ENCODE measurements around the gene KCNJ10. TPM values are rescaled to one million over a fixed set of nuclear protein-coding genes. Genes with fewer than 3 reads are reported as not detected.

The KCNJ10 gene
- total RNA-seq, 1 experiment from 2014 or later, result 0.08 TPM

DNA sequence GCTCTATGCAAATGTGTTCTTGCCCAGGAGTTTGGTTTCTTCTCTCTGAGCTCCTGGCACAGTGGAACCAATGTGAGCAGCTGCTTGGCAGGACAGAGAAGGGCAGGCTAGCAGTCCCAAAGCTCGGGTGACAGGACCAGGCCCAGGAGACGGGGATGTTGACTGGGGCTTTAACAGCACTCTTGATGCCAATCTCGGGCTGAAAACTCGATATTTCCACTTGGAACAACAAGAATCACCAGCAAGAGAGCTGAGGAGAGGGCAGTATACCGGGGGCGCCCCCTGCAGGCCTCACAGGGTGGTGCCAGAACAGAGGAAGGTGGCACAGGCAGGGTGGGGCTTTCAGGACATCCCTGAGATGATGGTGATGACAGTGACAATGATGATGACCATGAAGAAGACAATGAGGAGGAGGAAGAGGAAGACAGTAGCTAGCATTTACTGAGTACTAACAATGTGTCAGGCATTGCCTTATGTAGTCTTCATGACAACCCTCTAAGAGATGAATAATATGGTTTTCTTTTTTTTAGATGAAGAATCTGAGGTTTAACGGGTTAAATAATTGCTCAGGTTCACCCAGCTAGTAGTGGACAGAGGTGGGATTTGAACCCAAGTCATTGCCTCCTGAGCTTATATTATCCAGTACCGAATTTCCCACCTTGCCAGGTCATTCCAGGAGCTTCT is 8.7 kb upstream of the KCNJ10 start:
- H3K9me3 ChIP-seq (ENCODE audit: control insufficient read depth, insufficient read depth, low read depth, low read length), result no peaks in the 10 kb centered on the region
- no peak for DNase-seq (ENCODE audit: low read depth, low spot score)
- in situ Hi-C loops (cut with HindIII; ENCODE audit: low pct_unique_long_range_greater_than_20kb, low sequenced_read_pairs) (no loop called here), intact Hi-C loops (cut with micrococcal nuclease; ENCODE audit: unreplicated experiment) (no loop called here)
- no peak for TF ChIP-seq SIN3A (IDR thresholded peaks at IDR 0.05; ENCODE audit: borderline replicate concordance, insufficient read depth, low read depth, low read length)
- TF ChIP-seq, protein P1, sequence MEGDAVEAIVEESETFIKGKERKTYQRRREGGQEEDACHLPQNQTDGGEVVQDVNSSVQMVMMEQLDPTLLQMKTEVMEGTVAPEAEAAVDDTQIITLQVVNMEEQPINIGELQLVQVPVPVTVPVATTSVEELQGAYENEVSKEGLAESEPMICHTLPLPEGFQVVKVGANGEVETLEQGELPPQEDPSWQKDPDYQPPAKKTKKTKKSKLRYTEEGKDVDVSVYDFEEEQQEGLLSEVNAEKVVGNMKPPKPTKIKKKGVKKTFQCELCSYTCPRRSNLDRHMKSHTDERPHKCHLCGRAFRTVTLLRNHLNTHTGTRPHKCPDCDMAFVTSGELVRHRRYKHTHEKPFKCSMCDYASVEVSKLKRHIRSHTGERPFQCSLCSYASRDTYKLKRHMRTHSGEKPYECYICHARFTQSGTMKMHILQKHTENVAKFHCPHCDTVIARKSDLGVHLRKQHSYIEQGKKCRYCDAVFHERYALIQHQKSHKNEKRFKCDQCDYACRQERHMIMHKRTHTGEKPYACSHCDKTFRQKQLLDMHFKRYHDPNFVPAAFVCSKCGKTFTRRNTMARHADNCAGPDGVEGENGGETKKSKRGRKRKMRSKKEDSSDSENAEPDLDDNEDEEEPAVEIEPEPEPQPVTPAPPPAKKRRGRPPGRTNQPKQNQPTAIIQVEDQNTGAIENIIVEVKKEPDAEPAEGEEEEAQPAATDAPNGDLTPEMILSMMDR (IDR thresholded peaks at IDR 0.05), result peak; percentile 92
- ChIA-PET CTCF (interaction anchor here (0.6 to 2.4 kb wide), 5 partner anchors 8 to 73 kb away, joined by 4 to 11 read pairs (median 8); no protein-coding TSS in a partner anchor), POLR2A (no interaction called here)
- no peak overlapping the region for H3K4me3 ChIP-seq (ENCODE audit: low read depth in 2 of 2, low read length in 2 of 2)
- H3K27me3 ChIP-seq (ENCODE audit: control insufficient read depth, insufficient read depth, low read length), result peaks cover 28% of the 10 kb centered on the region
- peak; percentile 81; the same call in 1 of the 2 replicates for ATAC-seq
- no peak overlapping the region for H3K27ac ChIP-seq (ENCODE audit: low read length)
- no peaks in the 10 kb centered on the region for H3K4me1 ChIP-seq (ENCODE audit: control insufficient read depth, insufficient read depth, low read length)
- no peaks in the 10 kb centered on the region for H3K36me3 ChIP-seq (ENCODE audit: control insufficient read depth, insufficient read depth, low read length)
- BruUV-seq (replicated peaks), result no TSS peak

DNA sequence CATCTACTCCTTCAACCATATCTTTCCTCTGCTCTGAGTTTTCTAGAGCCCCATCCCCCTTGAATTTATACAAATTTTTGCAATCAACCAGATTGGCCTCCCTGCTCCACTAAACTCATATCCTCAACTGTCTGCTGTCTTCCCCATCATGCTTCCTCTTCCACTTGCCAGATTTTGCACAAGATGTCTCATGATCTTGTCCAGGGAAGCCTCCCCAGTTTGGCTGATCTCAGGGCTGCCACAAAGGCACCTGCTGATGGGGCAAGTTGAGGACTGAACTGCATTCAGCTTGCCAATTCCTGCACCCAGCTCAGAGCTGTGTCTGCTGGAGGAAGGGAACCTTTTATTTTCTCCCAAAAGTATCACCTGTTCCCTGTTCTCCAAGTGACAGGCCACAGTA is 7.5 kb upstream of the KCNJ10 start:
- no peaks in the 10 kb centered on the region for H3K4me1 ChIP-seq (ENCODE audit: control insufficient read depth, insufficient read depth, low read length)
- H3K36me3 ChIP-seq (ENCODE audit: control insufficient read depth, insufficient read depth, low read length), result no peaks in the 10 kb centered on the region
- POLR2A ChIA-PET, result no interaction called here
- H3K27ac ChIP-seq (ENCODE audit: low read length), result no peak overlapping the region
- no peak for DNase-seq (ENCODE audit: low read depth, low spot score)
- peaks cover 24% of the 10 kb centered on the region for H3K27me3 ChIP-seq (ENCODE audit: control insufficient read depth, insufficient read depth, low read length)
- in situ Hi-C loops (cut with HindIII; ENCODE audit: low pct_unique_long_range_greater_than_20kb, low sequenced_read_pairs), result no loop called here
- ATAC-seq, result no peak
- intact Hi-C loops (cut with micrococcal nuclease; ENCODE audit: unreplicated experiment), result no loop called here
- H3K4me3 ChIP-seq (ENCODE audit: low read depth in 2 of 2, low read length in 2 of 2), result no peak overlapping the region
- CTCF ChIA-PET, result interaction anchor here (0.6 to 1.6 kb wide), 7 partner anchors 10 to 314 kb away, joined by 4 to 6 read pairs (median 4); partner anchors contain the start of gene ATP1A2
- no peaks in the 10 kb centered on the region for H3K9me3 ChIP-seq (ENCODE audit: control insufficient read depth, insufficient read depth, low read depth, low read length)
- BruUV-seq (replicated peaks), result no TSS peak
- no peak for TF ChIP-seq TCF7L2 (IDR thresholded peaks at IDR 0.05; ENCODE audit: low read depth, low read length)
- TF ChIP-seq, protein P2, sequence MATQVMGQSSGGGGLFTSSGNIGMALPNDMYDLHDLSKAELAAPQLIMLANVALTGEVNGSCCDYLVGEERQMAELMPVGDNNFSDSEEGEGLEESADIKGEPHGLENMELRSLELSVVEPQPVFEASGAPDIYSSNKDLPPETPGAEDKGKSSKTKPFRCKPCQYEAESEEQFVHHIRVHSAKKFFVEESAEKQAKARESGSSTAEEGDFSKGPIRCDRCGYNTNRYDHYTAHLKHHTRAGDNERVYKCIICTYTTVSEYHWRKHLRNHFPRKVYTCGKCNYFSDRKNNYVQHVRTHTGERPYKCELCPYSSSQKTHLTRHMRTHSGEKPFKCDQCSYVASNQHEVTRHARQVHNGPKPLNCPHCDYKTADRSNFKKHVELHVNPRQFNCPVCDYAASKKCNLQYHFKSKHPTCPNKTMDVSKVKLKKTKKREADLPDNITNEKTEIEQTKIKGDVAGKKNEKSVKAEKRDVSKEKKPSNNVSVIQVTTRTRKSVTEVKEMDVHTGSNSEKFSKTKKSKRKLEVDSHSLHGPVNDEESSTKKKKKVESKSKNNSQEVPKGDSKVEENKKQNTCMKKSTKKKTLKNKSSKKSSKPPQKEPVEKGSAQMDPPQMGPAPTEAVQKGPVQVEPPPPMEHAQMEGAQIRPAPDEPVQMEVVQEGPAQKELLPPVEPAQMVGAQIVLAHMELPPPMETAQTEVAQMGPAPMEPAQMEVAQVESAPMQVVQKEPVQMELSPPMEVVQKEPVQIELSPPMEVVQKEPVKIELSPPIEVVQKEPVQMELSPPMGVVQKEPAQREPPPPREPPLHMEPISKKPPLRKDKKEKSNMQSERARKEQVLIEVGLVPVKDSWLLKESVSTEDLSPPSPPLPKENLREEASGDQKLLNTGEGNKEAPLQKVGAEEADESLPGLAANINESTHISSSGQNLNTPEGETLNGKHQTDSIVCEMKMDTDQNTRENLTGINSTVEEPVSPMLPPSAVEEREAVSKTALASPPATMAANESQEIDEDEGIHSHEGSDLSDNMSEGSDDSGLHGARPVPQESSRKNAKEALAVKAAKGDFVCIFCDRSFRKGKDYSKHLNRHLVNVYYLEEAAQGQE (IDR thresholded peaks at IDR 0.05; ENCODE audit: insufficient read depth in 1 of 2, low read depth in 2 of 2, low read length in 1 of 2), result no peak
- TF ChIP-seq, protein P1 (IDR thresholded peaks at IDR 0.05), result no peak
- no peak for TF ChIP-seq POLR2AphosphoS5 (IDR thresholded peaks at IDR 0.05; ENCODE audit: low read depth, low read length)
- TF ChIP-seq SIN3A (IDR thresholded peaks at IDR 0.05; ENCODE audit: borderline replicate concordance, insufficient read depth, low read depth, low read length), result no peak
